Peyer's patch (tissue), 4 donors: Measurements from ENCODE around the gene STX10. TPM values are rescaled to one million over a fixed set of nuclear protein-coding genes. Genes with fewer than 3 reads are reported as not detected.
A peak's percentile ranks its signal among the peaks of the same experiment; 100 is the strongest.

Experiments used
- DNase-seq, 3 donors: peaks; one replicate each; pipeline ENCODE4 v3.0.0-alpha.2; 2017 to 2019
- H3K27ac ChIP-seq, 4 donors: fragments of 200-600 bp; sonication (generic); one replicate each; pipeline ENCODE4 v1.5.1; 2016 to 2019
- H3K27me3 ChIP-seq, 2 donors: fragments of 200-600 bp; sonication (generic); one replicate each; pipeline ENCODE4 v1.5.1; 2019
- H3K36me3 ChIP-seq, 3 donors: fragments of 200-600 bp; sonication (generic); one replicate each; pipeline ENCODE4 v1.5.1; 2016 to 2019
- H3K4me1 ChIP-seq, 4 donors: fragments of 200-600 bp; sonication (generic); one replicate each; pipeline ENCODE4 v1.5.1; 2016 to 2019
- H3K4me3 ChIP-seq, 4 donors: fragments of 200-600 bp; sonication (generic); 1 replicate in 3 of 4; 2 replicates in 1 of 4; pipeline ENCODE4 v1.5.1; 2016 to 2019; ENCODE audit warnings: mild to moderate bottlenecking in 1 of 4
- H3K9me3 ChIP-seq, 4 donors: fragments of 200-600 bp; sonication (generic); one replicate each; pipeline ENCODE4 v1.5.1; 2016 to 2019; ENCODE audit warnings: mild to moderate bottlenecking in 1 of 4
- POLR2A ChIP-seq, 2 donors: fragments of 450-650 bp; IDR thresholded peaks; one replicate each; pipeline ENCODE4 v1.5.1; 2017; ENCODE audit warnings: antibody characterized with exemption in 2 of 2, mild to moderate bottlenecking in 2 of 2, moderate library complexity in 2 of 2
- total RNA-seq, 4 donors: library from RNA; depleted of rRNA; stranded (reverse); fragments of >200 nt; gene quantifications; one replicate each; pipeline ENCODE4 v1.1.0, GENCODE V29; 2016
- TF ChIP-seq, protein P1 (sequence below), 6 experiments: fragments of 450-650 bp in 4 of 6; fragments of 200-600 bp in 2 of 6; sonication (generic) in 1 of 6; IDR thresholded peaks; one replicate each; pipeline ENCODE4 v1.5.1; 2017 to 2019; ENCODE audit warnings: antibody characterized with exemption in 6 of 6, mild to moderate bottlenecking in 3 of 6, moderate library complexity in 1 of 6

Gene STX10
- total RNA-seq, 4 donors from 2014 or later: 78.1 to 199 (median 107) TPM

GRCh38 chr19:13160557-13160956, 10.4 kb upstream of the STX10 start:
- DNase-seq: peak in 1 of 3 donors; percentile 82
- Histone ChIP-seq H3K36me3 (no peaks in the 10 kb centered on the region), H3K4me1 (peaks cover 17 to 54% (median 42%) of the 10 kb centered on the region in 4 donors), H3K9me3 (no peaks in the 10 kb centered on the region), H3K27me3 (no peaks in the 10 kb centered on the region), H3K4me3 (no peak overlapping the region), H3K27ac (peak overlapping the region in 3 of 4 donors; percentile 40 to 94 (median 88))
- TF ChIP-seq, protein P1, sequence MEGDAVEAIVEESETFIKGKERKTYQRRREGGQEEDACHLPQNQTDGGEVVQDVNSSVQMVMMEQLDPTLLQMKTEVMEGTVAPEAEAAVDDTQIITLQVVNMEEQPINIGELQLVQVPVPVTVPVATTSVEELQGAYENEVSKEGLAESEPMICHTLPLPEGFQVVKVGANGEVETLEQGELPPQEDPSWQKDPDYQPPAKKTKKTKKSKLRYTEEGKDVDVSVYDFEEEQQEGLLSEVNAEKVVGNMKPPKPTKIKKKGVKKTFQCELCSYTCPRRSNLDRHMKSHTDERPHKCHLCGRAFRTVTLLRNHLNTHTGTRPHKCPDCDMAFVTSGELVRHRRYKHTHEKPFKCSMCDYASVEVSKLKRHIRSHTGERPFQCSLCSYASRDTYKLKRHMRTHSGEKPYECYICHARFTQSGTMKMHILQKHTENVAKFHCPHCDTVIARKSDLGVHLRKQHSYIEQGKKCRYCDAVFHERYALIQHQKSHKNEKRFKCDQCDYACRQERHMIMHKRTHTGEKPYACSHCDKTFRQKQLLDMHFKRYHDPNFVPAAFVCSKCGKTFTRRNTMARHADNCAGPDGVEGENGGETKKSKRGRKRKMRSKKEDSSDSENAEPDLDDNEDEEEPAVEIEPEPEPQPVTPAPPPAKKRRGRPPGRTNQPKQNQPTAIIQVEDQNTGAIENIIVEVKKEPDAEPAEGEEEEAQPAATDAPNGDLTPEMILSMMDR (IDR thresholded peaks at IDR 0.05): no peak
- peak in 1 of 2 donors; percentile 49 for TF ChIP-seq POLR2A (IDR thresholded peaks at IDR 0.05)

GRCh38 chr19:13159713-13160112, 9.5 kb upstream of the STX10 start:
- Histone ChIP-seq H3K4me1 (peaks cover 13 to 54% (median 37%) of the 10 kb centered on the region in 4 donors), H3K27me3 (no peaks in the 10 kb centered on the region), H3K9me3 (no peaks in the 10 kb centered on the region), H3K27ac (no peak overlapping the region), H3K4me3 (no peak overlapping the region), H3K36me3 (no peaks in the 10 kb centered on the region)
- DNase-seq: no peak
- no peak for TF ChIP-seq POLR2A (IDR thresholded peaks at IDR 0.05)

GRCh38 chr19:13155472-13156359, 5.5 kb upstream of the STX10 start:
- H3K4me1 ChIP-seq: peaks cover under 1 to 26% (median 11%) of the 10 kb centered on the region in 4 donors
- peak overlapping the region; percentile 94 to 99 (median 98) for H3K27ac ChIP-seq
- H3K9me3 ChIP-seq: no peaks in the 10 kb centered on the region
- peak overlapping the region; percentile 72 to 93 (median 88) for H3K4me3 ChIP-seq
- DNase-seq: peak; percentile 85 to 92 (median 88)
- H3K27me3 ChIP-seq: no peaks in the 10 kb centered on the region
- TF ChIP-seq, protein P1 (IDR thresholded peaks at IDR 0.05): no peak
- TF ChIP-seq POLR2A (IDR thresholded peaks at IDR 0.05): peak in 1 of 2 donors; percentile 6
- no peaks in the 10 kb centered on the region for H3K36me3 ChIP-seq

DNA sequence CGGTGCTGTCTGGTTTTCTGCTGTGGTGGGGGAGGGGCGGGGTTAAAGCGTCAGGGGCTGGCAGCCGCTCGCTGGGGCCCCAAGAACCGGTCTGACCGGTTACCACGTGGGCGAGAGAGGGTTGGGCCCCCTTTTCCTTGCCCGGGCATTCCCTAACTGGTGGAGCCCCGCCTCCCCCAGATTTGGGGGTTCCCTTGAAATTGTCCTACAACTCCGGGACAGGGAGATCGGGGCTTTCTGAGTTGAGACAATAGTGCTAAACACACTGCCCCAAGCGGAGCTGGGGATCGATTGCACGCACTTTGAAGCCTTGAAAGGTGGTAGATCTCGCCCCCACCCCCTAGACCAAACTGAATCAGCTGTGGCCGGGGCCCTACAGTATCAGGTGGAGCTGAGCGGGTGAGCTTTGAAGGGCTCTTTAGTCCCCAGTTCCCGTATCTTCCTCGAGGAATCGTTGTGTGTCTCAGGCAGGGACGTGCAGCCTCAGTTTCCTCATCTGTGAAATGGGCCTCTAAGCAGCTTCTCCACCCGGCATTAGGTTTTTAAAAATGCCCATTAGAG, 4.8 kb upstream of the STX10 start:
- DNase-seq: peak; percentile 68 to 89 (median 88)
- H3K9me3 ChIP-seq: no peaks in the 10 kb centered on the region
- TF ChIP-seq, protein P1 (IDR thresholded peaks at IDR 0.05): peak in 3 of 6 experiments; percentile 9 to 11 (median 11)
- TF ChIP-seq POLR2A (IDR thresholded peaks at IDR 0.05): peak in 1 of 2 donors; percentile 47
- H3K36me3 ChIP-seq: no peaks in the 10 kb centered on the region
- peak overlapping the region; percentile 72 to 93 (median 88) for H3K4me3 ChIP-seq
- H3K4me1 ChIP-seq: peaks cover 0 to 26% (median 11%) of the 10 kb centered on the region in 4 donors
- no peaks in the 10 kb centered on the region for H3K27me3 ChIP-seq
- peak overlapping the region; percentile 94 to 99 (median 98) for H3K27ac ChIP-seq

- H3K27ac ChIP-seq: peak overlapping the region; percentile 94 to 99 (median 98)
- peak; percentile 85 to 96 (median 93) for DNase-seq
- H3K36me3 ChIP-seq: no peaks in the 10 kb centered on the region
- peak overlapping the region; percentile 72 to 93 (median 88) for H3K4me3 ChIP-seq
- peaks cover 0 to 28% (median 13%) of the 10 kb centered on the region in 4 donors for H3K4me1 ChIP-seq
- no peaks in the 10 kb centered on the region for H3K9me3 ChIP-seq
- no peaks in the 10 kb centered on the region for H3K27me3 ChIP-seq
- peak; percentile 85 to 93 for TF ChIP-seq POLR2A (IDR thresholded peaks at IDR 0.05)
- TF ChIP-seq, protein P1 (IDR thresholded peaks at IDR 0.05): no peak
These were observed 4.1 kb upstream of the STX10 start for GRCh38 chr19:13154241-13154778.
